HG03457 (cell line): ENCODE measurements around the gene PRDM8.
"Not testable (repeated sequence)": the region's sequence is repeated elsewhere in the genome, so short reads cannot be mapped to it uniquely, and the experiment has no call there.

ENCODE experiments used
- ATAC-seq: cut with Tn5 transposase; IDR thresholded peaks from one replicate; pipeline ENCODE4 v1.9.1; 2021; ENCODE audit warnings: moderate number of reproducible peaks; ENCODE audit not compliant: unreplicated experiment

Gene PRDM8

DNA sequence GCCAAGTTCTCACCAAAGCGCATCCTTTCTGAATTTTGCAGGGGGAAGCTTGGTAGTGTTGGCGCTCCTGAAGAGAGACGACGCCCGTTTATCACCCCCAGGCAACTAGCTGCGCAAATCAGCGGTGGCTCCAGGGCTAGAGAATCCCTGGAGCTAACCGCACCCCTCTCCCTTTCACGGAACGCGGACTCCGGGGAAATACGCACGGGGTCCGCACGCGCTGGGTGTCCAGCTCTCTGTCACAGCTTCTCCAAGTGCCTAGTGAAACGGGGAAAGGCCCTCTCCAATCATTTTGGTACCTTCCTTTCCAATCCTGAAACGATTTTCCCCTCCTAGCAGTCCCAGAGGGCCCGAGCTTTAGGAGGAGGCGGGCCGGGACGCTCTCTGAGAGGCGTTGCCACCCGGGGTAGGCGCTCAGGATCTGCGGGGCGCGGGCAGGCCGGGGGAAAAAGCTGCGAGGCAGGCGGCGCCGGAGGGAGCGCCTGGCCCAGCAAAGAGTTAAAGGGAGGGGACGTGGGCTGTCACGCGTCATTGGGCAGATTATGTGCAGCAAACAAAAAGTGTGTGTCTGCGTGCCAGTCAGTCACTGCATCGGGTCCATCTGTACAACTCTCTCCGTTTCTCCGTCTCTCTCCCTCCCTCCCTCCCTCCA, at the start of gene PRDM8:
PRDM8 (plus strand) TSS at position 582 of the 652 bp plus-strand sequence. CDS start 2,578 bp downstream, outside the sequence.
- no peak for ATAC-seq

DNA sequence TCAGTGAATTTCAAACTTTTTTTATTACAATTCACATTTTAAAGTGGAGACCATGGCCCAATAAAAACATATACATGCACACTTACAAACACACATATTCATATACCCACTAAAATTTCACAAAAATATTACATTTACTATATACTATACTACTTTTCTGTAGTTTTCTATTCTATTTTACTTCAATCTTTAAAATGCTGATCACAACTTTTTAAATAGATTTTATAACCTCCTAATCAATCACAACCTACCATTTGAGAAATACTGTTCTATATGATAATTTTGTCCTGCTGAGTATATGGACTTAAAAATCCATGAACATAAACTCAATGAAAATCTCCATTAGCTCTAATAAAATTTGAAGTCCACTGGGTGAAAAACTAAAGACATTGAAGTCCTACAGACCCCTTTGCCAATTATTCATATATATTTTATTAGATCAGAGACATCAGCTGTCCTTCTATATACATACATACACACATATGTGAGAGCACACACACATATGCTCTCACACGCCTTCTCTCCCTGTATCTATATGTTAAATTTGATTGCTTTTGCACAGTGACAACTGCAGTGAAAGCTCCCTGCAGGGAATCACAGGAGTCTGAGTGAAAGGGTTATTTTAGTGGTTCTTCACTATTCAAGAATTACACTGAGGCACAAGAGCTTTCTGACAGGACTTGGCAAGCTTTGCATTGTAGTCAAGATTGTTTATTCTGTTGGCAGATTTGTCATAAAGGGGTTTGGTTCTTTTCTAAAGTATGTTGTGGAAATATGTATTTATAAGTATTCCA, 46.7 kb upstream of the PRDM8 start:
- no peak for ATAC-seq

GRCh38 chr4:80151981-80152380, 45.3 kb upstream of the PRDM8 start:
- no peak for ATAC-seq

- ATAC-seq = no peak
Observed at GRCh38 chr4:80153874-80154544, 43.3 kb upstream of the PRDM8 start.

DNA sequence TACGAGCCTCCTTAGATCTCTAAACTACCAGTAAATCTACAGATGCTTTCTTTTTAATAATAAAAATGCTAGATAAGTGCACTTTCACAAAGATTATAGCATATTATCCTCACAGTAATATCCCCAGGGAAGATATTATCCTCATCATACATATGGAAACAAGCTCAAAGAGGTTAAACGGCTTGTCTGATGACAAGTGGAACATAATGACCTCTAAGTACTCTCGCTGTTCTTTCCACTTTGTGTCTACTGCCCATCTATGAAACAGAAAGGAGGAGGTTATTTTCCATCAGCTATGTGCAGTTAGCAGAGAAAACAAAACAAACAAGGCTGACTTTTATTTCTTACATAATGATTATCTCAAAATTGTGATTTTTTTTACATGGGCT, 42.8 kb upstream of the PRDM8 start:
- no peak for ATAC-seq

DNA sequence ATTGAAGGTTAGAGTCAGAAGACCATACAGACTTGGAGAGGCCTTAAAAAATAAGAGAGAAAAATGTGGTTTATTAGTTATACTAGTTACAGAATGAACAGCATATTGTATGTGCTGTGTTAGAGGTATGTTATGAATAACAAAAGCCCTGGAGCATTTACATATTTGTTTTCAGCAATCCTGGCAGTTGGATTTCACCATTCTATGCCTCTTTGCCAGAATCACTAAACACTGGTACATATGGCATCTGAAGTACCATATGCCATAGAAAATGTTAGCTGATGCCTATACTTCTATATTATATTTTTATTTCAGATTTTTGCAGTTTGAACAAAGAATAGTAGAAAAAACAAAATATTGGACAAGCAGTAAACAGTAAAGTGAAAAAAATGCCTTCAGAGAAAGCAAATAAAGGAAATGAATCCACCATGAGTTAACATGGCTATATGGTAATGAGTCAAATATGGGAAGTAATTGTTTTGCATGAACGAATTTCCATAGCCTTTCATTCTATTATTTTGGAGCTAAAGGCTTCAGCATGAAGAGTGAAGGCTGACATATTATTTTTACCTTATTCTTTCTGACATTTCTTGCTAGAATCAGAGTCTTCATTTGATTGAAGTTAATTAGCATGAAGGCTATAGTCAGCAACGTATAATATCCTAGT, 41.9 kb upstream of the PRDM8 start:
- ATAC-seq = no peak

DNA sequence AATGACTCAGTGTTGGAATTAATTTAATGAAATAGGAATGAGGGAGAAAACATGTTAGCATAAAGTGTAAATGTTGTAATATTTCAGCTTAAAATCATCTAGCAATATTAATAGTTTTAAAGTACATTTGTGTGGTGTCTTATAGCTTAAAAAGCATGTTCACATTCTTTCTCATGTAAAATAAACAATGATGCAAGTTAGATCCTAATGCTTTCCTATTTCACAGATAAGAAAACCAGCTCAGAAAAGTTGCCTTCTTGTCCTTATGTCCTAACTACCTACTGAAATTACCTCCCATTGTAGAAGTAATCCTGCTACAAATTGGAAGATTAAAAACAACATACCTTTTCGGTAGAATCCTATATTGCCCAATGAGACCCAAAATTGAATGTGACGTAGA, 40.9 kb upstream of the PRDM8 start:
- no peak for ATAC-seq

GRCh38 chr4:80161413-80162058, 35.8 kb upstream of the PRDM8 start:
- no peak for ATAC-seq

GRCh38 chr4:80162418-80162817, 34.9 kb upstream of the PRDM8 start:
- no peak for ATAC-seq

GRCh38 chr4:80165855-80166254, 31.4 kb upstream of the PRDM8 start:
- ATAC-seq = no peak

GRCh38 chr4:80171251-80171650, 26.1 kb upstream of the PRDM8 start:
- ATAC-seq = no peak

GRCh38 chr4:80171656-80172055, 25.6 kb upstream of the PRDM8 start:
- no peak for ATAC-seq

GRCh38 chr4:80172203-80172602, 25.1 kb upstream of the PRDM8 start:
- peak; percentile 49 for ATAC-seq

- peak; percentile 84 for ATAC-seq
Observed at GRCh38 chr4:80173401-80173800, 23.9 kb upstream of the PRDM8 start.

GRCh38 chr4:80173841-80174240, 23.5 kb upstream of the PRDM8 start:
- no peak for ATAC-seq

DNA sequence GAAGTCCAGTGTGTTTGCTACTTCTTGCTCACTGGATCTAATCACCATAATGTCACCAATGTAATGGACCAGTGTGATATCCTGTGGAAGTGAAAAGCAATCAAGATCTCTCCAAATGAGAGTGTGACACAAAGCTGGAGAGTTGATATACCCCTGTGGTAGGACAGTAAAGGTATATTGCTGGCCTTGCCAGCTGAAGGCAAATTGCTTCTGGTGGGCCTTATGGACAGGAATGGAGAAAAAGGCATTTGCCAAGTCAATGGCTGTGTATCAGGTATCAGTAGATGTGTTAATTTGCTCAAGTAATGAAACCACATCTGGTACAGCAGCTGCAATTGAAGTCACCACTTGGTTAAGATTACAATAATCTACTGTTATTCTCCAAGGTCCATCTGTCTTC, 19.5 kb upstream of the PRDM8 start:
- ATAC-seq = not testable (repeated sequence)

- ATAC-seq = no peak
Observed at GRCh38 chr4:80178964-80179363, 18.3 kb upstream of the PRDM8 start.

DNA sequence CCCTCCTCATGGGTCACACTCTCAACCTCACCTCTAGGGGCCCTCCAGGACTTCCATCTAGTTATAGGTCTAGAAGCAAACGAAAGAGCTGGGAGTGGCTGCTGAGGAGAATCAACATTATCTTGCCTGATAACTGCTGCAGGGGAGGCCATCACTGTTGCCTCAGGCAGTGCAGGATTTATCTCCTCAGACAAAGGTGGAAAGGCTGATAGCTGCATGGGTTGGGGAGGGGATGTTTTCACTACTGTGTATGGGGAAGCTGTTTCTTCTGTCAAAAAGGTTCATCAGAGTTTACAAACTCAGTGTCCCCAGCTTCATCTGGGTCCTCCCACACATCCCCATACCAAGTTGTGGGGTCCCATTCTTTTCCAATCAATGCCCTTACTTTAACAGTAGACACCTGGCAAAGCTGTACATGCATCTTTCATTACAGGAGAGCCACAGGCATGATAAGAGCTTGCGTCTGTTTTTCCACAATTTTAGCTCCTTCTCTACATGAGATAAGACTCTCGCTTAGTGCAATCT, 17.6 kb upstream of the PRDM8 start:
- ATAC-seq = no peak

DNA sequence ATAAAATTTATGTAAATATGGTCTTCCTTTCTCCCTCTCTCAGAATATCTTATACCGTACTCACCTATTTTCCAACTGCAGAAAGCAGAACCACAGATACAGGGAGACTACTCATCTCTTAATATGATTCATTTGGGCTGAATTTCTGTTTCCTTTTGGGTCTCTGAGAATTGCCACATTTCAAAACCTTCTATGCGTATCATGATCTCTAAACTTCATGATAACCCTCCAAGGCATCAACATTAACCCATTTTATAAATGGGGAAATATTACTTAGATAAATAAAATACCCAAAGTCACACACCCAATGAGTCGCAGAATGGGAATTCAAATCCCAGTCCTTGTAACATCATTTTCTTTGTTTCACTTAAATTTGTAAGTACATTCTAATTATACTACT, 16.6 kb upstream of the PRDM8 start:
- no peak for ATAC-seq

- ATAC-seq = no peak
Observed at GRCh38 chr4:80182237-80182866, 15.0 kb upstream of the PRDM8 start.
